Lower lobe of right lung (tissue), 2 donors: ENCODE data around the gene APLF. TPM values are rescaled to one million over a fixed set of nuclear protein-coding genes. Genes with fewer than 3 reads are reported as not detected.

ENCODE experiments used
- ATAC-seq, 2 donors: fragments of 200-7000 bp; cut with Tn5 transposase; one replicate each; pipeline ENCODE4 v1.9.1; 2020 to 2022; ENCODE audit warnings: mild to moderate bottlenecking in 2 of 2, moderate library complexity in 2 of 2
- DNase-seq: peaks from one replicate; pipeline ENCODE4 v3.0.0-alpha.2; 2020
- H3K27ac ChIP-seq: fragments of 200-600 bp; one replicate; pipeline ENCODE4 v1.8.0; 2022
- H3K27me3 ChIP-seq: fragments of 200-600 bp; one replicate; pipeline ENCODE4 v1.8.0; 2022; ENCODE audit warnings: low read depth
- H3K36me3 ChIP-seq: fragments of 200-600 bp; one replicate; pipeline ENCODE4 v1.8.0; 2022; ENCODE audit warnings: mild to moderate bottlenecking
- H3K4me1 ChIP-seq: fragments of 200-600 bp; one replicate; pipeline ENCODE4 v1.8.0; 2022
- H3K4me3 ChIP-seq: fragments of 200-600 bp; one replicate; pipeline ENCODE4 v1.8.0; 2022; ENCODE audit warnings: mild to moderate bottlenecking
- H3K9me3 ChIP-seq: fragments of 200-600 bp; one replicate; pipeline ENCODE4 v1.8.0; 2022
- intact Hi-C: fragments of 100-400 bp; cut with DNase I; formaldehyde crosslinking; loops from one replicate; pipeline ENCODE4 v1.11.0; 2022
- total RNA-seq: library from RNA; stranded (reverse); fragmentation: NEBNext Ultra II Directional; extraction: Animal tissue kit (Norgen Biotek cat#: 25700); gene quantifications from one replicate; pipeline ENCODE4 v1.2.1, GENCODE V29; 2021
- TF ChIP-seq, protein P1 (sequence below): fragments of 200-600 bp; IDR thresholded peaks from one replicate; pipeline ENCODE4 v1.8.0; 2022; ENCODE audit warnings: antibody characterized with exemption, mild to moderate bottlenecking
- donor health status: DM: no; HTN: yes; CAD: no; lungs with severe emphysema.

The APLF gene
- total RNA-seq, 1 donor from 2014 or later = 5.8 TPM

DNA sequence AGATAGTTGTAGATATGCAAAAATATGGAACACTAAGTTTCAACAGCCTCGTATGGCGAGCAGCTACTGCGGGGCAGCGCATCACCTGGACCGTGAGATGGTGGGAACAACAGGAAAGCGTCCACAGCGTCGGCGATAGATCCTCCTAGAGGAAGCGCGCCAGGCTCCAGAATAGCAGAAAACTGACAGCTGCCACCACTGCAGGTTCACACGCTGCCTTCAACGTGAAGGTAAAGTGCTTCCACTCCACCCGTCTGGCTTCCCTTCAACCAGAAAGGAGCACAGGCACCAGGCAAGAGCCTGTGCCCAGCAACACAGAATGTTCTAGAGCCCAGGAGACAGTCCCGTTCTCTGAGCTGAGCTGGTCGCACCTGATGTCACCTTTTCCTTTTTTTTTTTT is 20.3 kb upstream of the APLF start:
- no peak for DNase-seq

DNA sequence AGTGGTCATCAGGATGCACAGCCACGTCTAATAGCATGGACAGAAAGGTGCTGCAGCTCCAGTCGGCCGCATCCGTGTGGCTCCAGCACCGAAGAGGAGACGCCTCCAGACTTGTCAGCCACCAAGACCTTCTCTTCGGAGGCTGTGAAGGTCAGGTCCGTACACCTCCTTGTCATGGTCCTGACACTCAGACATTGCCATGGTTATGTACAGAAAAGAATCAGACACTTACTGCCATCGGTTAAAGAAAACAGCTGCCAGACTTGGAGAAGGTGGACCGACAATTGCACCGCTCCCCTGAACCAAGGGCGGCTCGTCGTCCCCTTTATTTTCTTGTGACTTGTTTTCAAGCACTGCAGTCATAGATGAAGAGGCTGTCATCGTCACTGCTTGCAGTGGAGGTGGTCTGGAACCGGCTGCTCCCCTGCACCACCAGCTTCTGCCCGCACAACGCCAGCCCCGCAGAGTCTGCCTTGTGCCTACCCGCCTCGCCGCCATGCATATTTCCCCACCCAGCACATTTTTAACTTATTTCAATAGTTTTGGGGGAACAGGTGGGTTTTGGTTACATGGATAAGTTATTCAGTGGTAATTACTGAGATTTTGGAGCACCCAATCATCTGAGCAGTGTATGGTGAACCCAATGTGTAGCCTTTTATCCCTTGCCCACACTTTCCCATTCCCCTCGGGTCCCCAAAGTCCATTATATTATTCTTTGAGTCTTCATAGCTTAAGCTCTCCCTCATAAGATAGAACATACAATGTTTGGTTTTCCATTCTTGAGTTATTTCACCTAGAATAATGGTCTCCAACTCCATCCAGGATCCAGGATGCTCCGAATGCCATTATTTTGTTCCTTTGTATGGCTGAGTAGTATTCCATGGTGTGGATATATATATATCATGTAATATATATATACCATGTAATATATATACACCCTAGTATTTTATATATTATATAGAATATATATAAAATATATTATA is 18.4 kb upstream of the APLF start:
- TF ChIP-seq, protein P1, sequence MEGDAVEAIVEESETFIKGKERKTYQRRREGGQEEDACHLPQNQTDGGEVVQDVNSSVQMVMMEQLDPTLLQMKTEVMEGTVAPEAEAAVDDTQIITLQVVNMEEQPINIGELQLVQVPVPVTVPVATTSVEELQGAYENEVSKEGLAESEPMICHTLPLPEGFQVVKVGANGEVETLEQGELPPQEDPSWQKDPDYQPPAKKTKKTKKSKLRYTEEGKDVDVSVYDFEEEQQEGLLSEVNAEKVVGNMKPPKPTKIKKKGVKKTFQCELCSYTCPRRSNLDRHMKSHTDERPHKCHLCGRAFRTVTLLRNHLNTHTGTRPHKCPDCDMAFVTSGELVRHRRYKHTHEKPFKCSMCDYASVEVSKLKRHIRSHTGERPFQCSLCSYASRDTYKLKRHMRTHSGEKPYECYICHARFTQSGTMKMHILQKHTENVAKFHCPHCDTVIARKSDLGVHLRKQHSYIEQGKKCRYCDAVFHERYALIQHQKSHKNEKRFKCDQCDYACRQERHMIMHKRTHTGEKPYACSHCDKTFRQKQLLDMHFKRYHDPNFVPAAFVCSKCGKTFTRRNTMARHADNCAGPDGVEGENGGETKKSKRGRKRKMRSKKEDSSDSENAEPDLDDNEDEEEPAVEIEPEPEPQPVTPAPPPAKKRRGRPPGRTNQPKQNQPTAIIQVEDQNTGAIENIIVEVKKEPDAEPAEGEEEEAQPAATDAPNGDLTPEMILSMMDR = no peak
- Histone ChIP-seq H3K27ac (no peak overlapping the region), H3K4me1 (no peaks in the 10 kb centered on the region), H3K36me3 (no peaks in the 10 kb centered on the region), H3K27me3 (no peaks in the 10 kb centered on the region), H3K4me3 (no peak overlapping the region), H3K9me3 (no peaks in the 10 kb centered on the region)
- ATAC-seq (peak; percentile 51 to 68), DNase-seq (no peak)
- intact Hi-C loops = no loop called here

More for the DNA sequence above, 20.3 kb upstream of the APLF start:
- no peak overlapping the region for H3K4me3 ChIP-seq
- H3K9me3 ChIP-seq = no peaks in the 10 kb centered on the region
- TF ChIP-seq, protein P1 = no peak
- intact Hi-C loops = no loop called here
- no peaks in the 10 kb centered on the region for H3K4me1 ChIP-seq
- no peak overlapping the region for H3K27ac ChIP-seq
- H3K36me3 ChIP-seq = no peaks in the 10 kb centered on the region
- peak in 1 of 2 donors; percentile 17 for ATAC-seq
- no peaks in the 10 kb centered on the region for H3K27me3 ChIP-seq

DNA sequence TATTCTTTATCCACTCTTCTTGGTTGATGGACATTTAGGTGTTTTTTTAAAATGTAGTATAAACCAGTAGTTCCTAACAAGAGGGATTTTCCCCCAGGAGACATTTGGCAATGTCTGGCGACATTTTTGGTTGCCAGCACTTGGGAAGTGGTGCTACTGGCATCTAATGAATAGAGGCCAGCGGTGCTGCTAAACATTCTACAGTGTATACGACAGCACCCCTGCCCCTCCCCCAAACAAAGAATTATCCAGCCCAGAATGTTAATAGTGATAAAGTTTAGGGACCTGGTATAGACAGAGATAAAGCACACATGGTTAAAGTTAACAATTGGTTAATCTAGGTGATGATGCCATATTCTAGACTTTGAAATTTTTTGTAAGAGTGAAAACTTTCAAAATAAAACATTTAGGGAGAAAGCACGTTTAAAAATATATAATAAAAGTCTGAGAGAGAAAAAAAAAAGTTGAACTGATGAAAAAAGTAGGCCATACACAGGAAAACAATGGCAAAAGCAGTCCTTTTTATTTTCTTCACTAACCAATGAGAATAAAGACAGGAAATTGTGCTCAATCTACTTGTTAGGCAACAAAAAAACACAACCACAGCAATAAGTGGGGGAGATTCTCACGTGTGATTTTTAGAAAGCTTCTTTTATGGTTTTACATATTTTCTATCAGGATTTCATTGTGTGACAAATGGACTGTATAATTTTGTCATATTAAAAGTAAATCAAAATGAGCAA is 15.1 kb upstream of the APLF start:
- no peaks in the 10 kb centered on the region for H3K9me3 ChIP-seq
- no peak for DNase-seq
- intact Hi-C loops = no loop called here
- H3K4me1 ChIP-seq = no peaks in the 10 kb centered on the region
- no peaks in the 10 kb centered on the region for H3K36me3 ChIP-seq
- TF ChIP-seq, protein P1 = no peak
- no peak for ATAC-seq
- no peak overlapping the region for H3K4me3 ChIP-seq
- H3K27me3 ChIP-seq = no peaks in the 10 kb centered on the region
- no peak overlapping the region for H3K27ac ChIP-seq

DNA sequence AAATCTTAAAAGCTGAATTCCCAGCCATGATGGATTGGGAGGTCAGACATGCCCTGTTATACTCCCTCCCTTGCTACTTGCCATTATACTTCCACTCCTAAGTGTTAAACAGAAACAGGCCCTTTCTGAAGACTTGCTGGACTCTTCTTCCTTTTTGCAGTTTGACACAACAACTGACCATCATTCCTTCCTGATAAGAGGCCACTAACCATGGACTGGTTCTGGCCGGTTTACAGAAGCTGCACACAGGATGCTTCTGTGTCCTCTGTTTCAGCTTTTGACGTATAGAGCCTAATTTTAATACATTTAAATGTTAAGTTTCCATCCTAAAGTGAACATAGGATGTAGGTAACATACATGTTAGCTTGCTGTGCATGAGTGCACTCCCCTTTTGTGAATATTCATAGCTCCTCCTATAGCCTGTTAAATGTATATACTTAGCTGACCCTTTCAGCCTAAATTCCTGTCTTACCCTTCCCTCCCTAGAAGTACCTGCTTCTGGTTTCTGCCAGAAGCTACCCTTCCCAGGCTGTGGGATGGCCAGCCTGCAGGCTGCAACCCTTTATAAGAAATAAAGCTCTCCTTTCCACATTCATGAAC is 13.5 kb upstream of the APLF start:
- intact Hi-C loops = no loop called here
- Histone ChIP-seq H3K9me3 (no peaks in the 10 kb centered on the region), H3K27ac (no peak overlapping the region), H3K4me3 (no peak overlapping the region), H3K36me3 (no peaks in the 10 kb centered on the region), H3K27me3 (no peaks in the 10 kb centered on the region), H3K4me1 (no peaks in the 10 kb centered on the region)
- DNase-seq (no peak), ATAC-seq (no peak)
- TF ChIP-seq, protein P1 = no peak

DNA sequence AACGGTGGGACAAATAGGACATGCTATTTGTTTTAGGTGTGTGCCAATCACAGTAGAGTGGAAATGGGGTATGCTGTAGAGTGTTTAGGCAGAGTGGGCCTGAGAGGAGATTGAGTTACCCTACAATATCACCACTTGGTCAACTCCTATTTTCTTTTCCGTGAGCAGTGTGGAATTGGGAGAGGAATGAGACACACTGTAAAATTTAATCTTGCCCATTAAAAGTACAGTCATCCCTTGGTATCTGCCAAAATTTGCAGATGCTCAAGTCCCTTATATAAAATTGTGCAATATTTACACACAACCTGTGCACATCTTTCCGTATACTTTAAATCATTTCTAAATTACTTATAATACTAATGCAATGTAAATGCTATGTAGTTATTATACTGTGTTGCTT is 12.7 kb upstream of the APLF start:
- no peak overlapping the region for H3K4me3 ChIP-seq
- no peaks in the 10 kb centered on the region for H3K27me3 ChIP-seq
- DNase-seq (no peak), ATAC-seq (no peak)
- no peak overlapping the region for H3K27ac ChIP-seq
- no peaks in the 10 kb centered on the region for H3K36me3 ChIP-seq
- no peaks in the 10 kb centered on the region for H3K4me1 ChIP-seq
- TF ChIP-seq, protein P1 = no peak
- no peaks in the 10 kb centered on the region for H3K9me3 ChIP-seq
- intact Hi-C loops = no loop called here
